Hepatocyte (in vitro differentiated cells): ENCODE data around the gene TMEM222. TPM values are rescaled to one million over a fixed set of nuclear protein-coding genes. Genes with fewer than 3 reads are reported as not detected.

ENCODE experiments used
- DNase-seq: peaks from one replicate; pipeline ENCODE4 v3.0.0-alpha.2; 2016; ENCODE audit warnings: low spot score
- H2AFZ ChIP-seq: fragments of 200-600 bp; sonication (generic); 2 replicates; pipeline ENCODE4 v1.6.0; 2016; ENCODE audit warnings: antibody characterized with exemption, mild to moderate bottlenecking
- H3K27ac ChIP-seq: fragments of 200-600 bp; sonication (generic); 2 replicates; pipeline ENCODE4 v1.5.1; 2016; ENCODE audit warnings: mild to moderate bottlenecking
- H3K27me3 ChIP-seq: fragments of 200-600 bp; sonication (generic); 2 replicates; pipeline ENCODE4 v1.6.1; 2016
- H3K36me3 ChIP-seq: fragments of 200-600 bp; sonication (generic); replicated peaks from 2 replicates; pipeline ENCODE4 v1.5.1; 2016; ENCODE audit warnings: low read depth; ENCODE audit not compliant: insufficient read depth
- H3K4me1 ChIP-seq: fragments of 200-600 bp; sonication (generic); 2 replicates; pipeline ENCODE4 v1.5.1; 2016; ENCODE audit warnings: mild to moderate bottlenecking, moderate library complexity; ENCODE audit not compliant: insufficient read depth
- H3K4me2 ChIP-seq: fragments of 200-600 bp; sonication (generic); 2 replicates; pipeline ENCODE4 v1.6.0; 2016
- H3K4me3 ChIP-seq: fragments of 200-600 bp; sonication (generic); 2 replicates; pipeline ENCODE4 v1.5.1; 2016; ENCODE audit warnings: mild to moderate bottlenecking
- H3K79me2 ChIP-seq: fragments of 200-600 bp; sonication (generic); 2 replicates; pipeline ENCODE4 v1.6.0; 2017; ENCODE audit warnings: mild to moderate bottlenecking
- H3K9me2 ChIP-seq: fragments of 200-600 bp; sonication (generic); replicated peaks from 2 replicates; pipeline ENCODE4 v1.6.0; 2017; ENCODE audit warnings: mild to moderate bottlenecking; ENCODE audit not compliant: insufficient read depth
- H3K9me3 ChIP-seq: fragments of 200-600 bp; sonication (generic); 2 replicates; pipeline ENCODE4 v1.5.1; 2016; ENCODE audit warnings: low read depth, mild to moderate bottlenecking
- H4K20me1 ChIP-seq: fragments of 200-600 bp; sonication (generic); 2 replicates; pipeline ENCODE4 v1.6.0; 2016; ENCODE audit warnings: mild to moderate bottlenecking; ENCODE audit not compliant: insufficient read depth, poor library complexity, severe bottlenecking
- EZH2 ChIP-seq: fragments of 200-600 bp; sonication (generic); IDR thresholded peaks from 2 replicates; pipeline ENCODE4 v1.6.1; 2016; ENCODE audit warnings: antibody characterized with exemption, mild to moderate bottlenecking, borderline replicate concordance
- EZH2phosphoT487 ChIP-seq: fragments of 200-600 bp; sonication (generic); IDR thresholded peaks from one replicate; pipeline ENCODE4 v1.6.1; 2018; ENCODE audit warnings: antibody characterized with exemption, mild to moderate bottlenecking, low read depth, moderate library complexity; ENCODE audit not compliant: unreplicated experiment, severe bottlenecking
- WGBS: methylation state at CpG from one replicate; pipeline ENCODE4 v1.1.6; 2016; ENCODE audit warnings: low lambda C conversion rate; ENCODE audit errors: missing lambda C conversion rate; 5-methylcytosine and 5-hydroxymethylcytosine counted together
- polyA plus RNA-seq: library from polyadenylated mRNA; unstranded; fragments of >200 nt; fragmentation: Nextera tagmentation; extraction: Ambion mirVana; gene quantifications from 2 replicates; pipeline ENCODE4 v1.2.1, GENCODE V29; 2016
- total RNA-seq: library from RNA; depleted of rRNA; stranded (reverse); fragments of >200 nt; gene quantifications from 2 replicates; pipeline ENCODE4 v1.2.3, GENCODE V29; 2014
- TF ChIP-seq, protein P1 (sequence below): fragments of 200-600 bp; sonication (generic); IDR thresholded peaks from 2 replicates; pipeline ENCODE4 v1.5.1; 2016; ENCODE audit warnings: antibody characterized with exemption, mild to moderate bottlenecking; ENCODE audit not compliant: poor library complexity

TMEM222 gene
- total and polyA plus RNA-seq, 2 experiments from 2014 or later = 29.7 to 55.3 TPM

- H3K27ac ChIP-seq = no peak overlapping the region
- no peak overlapping the region for H2AFZ ChIP-seq
- no peaks in the 10 kb centered on the region for H3K4me1 ChIP-seq
- DNase-seq = no peak
- no peaks in the 10 kb centered on the region for H3K9me3 ChIP-seq
- no peaks in the 10 kb centered on the region for H3K27me3 ChIP-seq
- 90% methylated on average over 11 of the region's 11 CpGs for WGBS
- H3K79me2 ChIP-seq = no peaks in the 10 kb centered on the region
- H4K20me1 ChIP-seq = no peaks in the 10 kb centered on the region
- TF ChIP-seq EZH2 = no peak
- TF ChIP-seq, protein P1, sequence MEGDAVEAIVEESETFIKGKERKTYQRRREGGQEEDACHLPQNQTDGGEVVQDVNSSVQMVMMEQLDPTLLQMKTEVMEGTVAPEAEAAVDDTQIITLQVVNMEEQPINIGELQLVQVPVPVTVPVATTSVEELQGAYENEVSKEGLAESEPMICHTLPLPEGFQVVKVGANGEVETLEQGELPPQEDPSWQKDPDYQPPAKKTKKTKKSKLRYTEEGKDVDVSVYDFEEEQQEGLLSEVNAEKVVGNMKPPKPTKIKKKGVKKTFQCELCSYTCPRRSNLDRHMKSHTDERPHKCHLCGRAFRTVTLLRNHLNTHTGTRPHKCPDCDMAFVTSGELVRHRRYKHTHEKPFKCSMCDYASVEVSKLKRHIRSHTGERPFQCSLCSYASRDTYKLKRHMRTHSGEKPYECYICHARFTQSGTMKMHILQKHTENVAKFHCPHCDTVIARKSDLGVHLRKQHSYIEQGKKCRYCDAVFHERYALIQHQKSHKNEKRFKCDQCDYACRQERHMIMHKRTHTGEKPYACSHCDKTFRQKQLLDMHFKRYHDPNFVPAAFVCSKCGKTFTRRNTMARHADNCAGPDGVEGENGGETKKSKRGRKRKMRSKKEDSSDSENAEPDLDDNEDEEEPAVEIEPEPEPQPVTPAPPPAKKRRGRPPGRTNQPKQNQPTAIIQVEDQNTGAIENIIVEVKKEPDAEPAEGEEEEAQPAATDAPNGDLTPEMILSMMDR = peak; percentile 4
- H3K4me2 ChIP-seq = no peak overlapping the region
- H3K9me2 ChIP-seq = no peaks in the 10 kb centered on the region
- no peak overlapping the region for H3K4me3 ChIP-seq
- no peaks in the 10 kb centered on the region for H3K36me3 ChIP-seq
These were observed 51.1 kb downstream of the TMEM222 start for GRCh38 chr1:27372808-27373690.

DNA sequence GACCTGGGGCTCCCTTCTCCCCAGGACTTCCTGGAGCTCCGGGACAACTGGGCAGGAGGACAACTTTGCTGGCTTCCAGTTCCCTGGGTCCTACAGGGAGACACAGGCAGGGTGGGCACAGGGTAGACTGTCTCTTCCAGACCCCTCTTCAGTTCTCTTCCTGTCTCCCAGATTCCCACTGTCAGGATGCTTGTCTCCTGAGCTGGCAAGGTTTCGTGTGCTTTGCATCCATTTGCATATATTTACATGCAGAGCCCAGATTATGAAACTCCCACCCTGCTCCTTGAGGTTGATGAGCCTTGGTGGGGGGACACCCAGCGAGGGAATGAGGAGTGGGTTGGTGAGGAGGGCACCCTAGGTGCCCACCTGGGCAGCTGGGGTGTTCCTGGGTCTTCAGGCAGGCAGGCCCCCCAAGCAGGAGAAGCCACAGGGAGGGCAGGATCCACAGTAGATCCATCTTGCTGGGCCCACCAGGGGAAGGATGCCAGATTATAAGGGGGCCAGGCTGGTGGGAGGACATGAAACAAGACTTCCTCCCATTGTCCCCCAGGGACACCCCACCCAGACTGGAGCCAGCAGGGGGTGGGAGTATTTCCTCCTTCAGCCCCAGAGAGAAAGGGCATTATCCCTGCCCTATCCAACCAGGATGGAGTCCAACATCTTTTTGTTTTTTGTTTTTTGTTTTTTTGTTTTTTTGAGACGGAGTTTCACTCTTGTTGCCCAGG is 52.6 kb downstream of the TMEM222 start, which contains the start of gene FCN3:
Gene FCN3, minus strand, starts transcription at position 463 of the 725 bp plus-strand sequence. Its CDS starts 6 bp downstream, at position 457.
- Histone ChIP-seq H3K9me3 (no peaks in the 10 kb centered on the region), H3K9me2 (no peaks in the 10 kb centered on the region), H3K36me3 (no peaks in the 10 kb centered on the region), H3K4me2 (no peak within 1 kb of the TSS), H3K79me2 (no peaks in the 10 kb centered on the region), H3K4me3 (no peak within 1 kb of the TSS), H3K27ac (no peak within 1 kb of the TSS), H3K4me1 (no peaks in the 10 kb centered on the region), H4K20me1 (no peaks in the 10 kb centered on the region), H2AFZ (no peak within 1 kb of the TSS), H3K27me3 (no peaks in the 10 kb centered on the region)
- 71% methylated on average over 4 of the region's 4 CpGs for WGBS
- DNase-seq = no peak
- TF ChIP-seq, protein P1 = no peak
- TF ChIP-seq EZH2 (no peak), EZH2phosphoT487 (no peak)

DNA sequence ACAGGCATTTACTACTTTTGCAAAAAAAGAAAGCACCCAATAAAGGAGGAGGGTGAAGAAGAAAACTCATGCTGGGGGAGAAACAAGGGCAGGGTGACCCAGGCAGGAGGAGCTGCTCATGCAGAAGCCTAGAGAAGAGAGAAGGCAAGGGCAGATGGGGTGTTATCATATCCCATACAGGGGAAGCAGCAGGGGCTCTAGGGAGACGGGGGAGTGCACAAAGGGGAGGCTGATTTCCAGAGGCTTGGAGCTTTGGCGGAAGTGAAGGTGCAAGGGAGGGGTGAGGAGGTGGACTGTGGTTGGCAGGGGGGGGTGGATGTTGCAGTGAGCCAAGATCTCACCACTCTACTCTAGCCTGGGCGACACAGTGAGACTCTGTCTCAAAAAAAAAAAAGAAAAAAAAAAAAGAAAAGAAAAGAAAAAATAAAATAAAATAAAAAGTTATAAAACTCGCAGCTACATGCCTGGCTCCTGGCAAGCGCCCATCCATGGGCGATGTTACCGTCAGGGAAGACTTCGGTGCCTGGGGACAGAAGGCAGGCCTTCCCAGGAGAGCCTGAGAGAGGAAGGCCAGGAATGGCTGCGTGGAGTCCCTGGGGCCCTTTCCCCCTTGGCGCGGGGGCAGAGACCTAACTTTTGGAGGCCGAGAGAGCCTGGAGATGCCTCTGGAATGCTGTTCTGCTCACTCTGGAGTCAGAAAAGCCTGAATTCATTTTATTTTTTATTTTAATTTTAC is 56.0 kb downstream of the TMEM222 start:
- no peak for TF ChIP-seq EZH2
- TF ChIP-seq EZH2phosphoT487 = no peak
- TF ChIP-seq, protein P1 = no peak
- no peak for DNase-seq
- Histone ChIP-seq H3K4me1 (no peaks in the 10 kb centered on the region), H3K79me2 (no peaks in the 10 kb centered on the region), H3K36me3 (no peaks in the 10 kb centered on the region), H3K4me2 (no peak overlapping the region), H2AFZ (no peak overlapping the region), H3K27ac (no peak overlapping the region), H3K4me3 (no peak overlapping the region), H3K9me3 (no peaks in the 10 kb centered on the region), H4K20me1 (no peaks in the 10 kb centered on the region), H3K27me3 (no peaks in the 10 kb centered on the region), H3K9me2 (no peaks in the 10 kb centered on the region)
- WGBS = 94% methylated on average over 11 of the region's 12 CpGs
